NCI-H2227 (cell line): ENCODE results near the gene RASSF9.
A peak's percentile ranks its signal among the peaks of the same experiment; 100 is the strongest.

ENCODE experiments used
- DNase-seq: peaks from one replicate; lab custom pipeline; 2025; ENCODE audit not compliant: unreplicated experiment; lab: John Stamatoyannopoulos, UW

RASSF9 gene

DNA sequence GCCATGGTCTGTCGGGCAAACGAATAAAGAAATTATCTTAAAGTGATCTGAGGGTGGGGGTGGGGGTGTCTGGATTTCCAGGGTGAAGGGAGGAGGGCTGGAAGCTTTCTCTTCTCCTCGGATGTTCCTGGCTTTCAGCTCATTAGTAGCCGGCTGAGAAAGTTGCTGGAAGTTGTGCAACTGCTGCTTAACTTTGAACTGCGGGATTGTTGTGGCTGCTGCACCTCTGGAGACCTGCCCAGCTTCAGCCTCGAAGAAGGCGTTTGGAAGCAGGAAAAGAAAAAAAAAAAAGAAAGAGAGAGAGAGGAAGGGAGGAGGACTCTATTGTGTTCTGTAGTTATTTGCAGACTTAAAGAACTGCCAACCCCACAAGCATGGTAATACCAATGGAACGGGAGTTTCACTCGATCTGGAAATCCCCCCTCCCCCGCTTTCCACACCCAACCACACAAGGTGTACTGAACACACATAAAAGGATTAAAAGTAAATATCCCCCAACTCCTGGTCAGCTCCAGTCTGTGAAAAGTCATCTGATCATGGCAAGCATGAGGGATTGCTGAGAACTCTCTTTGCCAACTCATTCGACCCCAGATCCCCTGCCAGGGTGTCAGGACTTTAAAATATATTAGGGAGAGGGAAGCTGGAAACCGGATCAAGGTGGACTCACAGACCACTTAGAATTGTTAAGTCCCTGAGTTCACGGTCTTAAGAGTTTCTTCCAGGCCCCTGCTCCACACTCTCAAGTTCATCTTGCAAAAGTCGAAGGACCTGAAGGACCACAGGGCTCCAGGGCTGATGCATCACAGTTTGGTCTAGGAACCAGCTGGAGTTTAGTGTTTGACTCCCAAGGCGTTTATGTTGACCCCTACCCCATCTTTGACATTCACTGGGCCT is at the start of gene RASSF9:
Gene RASSF9 (minus strand): TSS at position 213 of the 894 bp plus-strand sequence. CDS start 208 bp downstream, at position 5.
- DNase-seq, result no peak

DNA sequence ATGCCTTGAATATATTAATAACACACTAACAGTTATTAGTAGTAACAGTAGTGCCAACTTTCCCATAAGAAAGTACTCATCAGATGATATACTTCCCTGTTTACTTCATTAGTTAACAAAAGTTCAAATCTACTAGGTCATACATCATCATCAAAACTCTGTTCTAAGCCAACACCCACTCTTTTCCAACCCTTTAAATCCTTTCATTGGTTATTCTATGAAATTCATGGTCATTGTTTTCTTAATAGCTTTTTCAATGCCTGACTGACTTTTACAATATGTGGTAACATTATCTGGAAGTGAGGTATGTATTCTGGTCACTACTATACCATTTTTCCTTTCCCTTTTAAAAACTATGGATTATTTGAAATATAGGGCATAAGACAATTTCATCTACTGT is 47.6 kb upstream of the RASSF9 start:
- DNase-seq, result no peak

DNA sequence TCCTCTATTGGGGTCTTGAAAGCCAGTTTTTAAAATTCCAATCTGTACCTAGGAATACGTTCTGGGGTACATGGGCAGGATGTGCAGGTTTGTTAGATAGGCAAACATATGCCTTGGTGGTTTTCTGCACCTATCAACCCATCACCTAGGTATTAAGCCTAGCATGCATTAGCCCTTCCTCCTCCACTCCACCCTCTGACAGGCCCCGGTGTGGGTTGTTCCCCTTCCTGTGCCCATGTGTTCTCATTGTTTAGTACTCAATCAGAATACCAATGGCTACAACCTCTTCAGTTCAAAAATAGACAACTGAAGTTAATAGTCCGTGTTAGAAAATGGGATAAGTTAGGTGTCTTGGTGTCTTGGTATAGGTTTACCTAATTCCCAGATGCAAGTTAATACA is 41.2 kb upstream of the RASSF9 start:
- DNase-seq, result no peak

DNA sequence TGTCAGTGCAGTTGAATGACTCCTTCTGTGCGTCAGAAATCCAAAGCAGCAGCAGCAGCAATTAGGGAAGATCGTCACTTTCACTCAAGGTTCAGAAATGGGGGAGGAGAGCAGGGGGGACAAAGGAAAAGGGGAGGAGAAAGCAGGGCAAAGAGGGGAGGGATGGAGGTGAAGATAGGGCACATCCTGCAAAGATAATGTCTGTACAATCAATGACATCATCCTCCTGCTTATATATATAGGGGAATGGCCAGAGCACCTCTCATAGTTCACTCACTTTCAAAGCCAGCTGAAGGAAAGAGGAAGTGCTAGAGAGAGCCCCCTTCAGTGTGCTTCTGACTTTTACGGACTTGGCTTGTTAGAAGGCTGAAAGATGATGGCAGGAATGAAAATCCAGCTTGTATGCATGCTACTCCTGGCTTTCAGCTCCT is 37.8 kb upstream of the RASSF9 start, which contains the start of gene NTS:
Gene NTS (plus strand): TSS at position 265 of the 431 bp plus-strand sequence. CDS start 109 bp downstream, at position 374.
- peak; percentile 77 for DNase-seq

DNA sequence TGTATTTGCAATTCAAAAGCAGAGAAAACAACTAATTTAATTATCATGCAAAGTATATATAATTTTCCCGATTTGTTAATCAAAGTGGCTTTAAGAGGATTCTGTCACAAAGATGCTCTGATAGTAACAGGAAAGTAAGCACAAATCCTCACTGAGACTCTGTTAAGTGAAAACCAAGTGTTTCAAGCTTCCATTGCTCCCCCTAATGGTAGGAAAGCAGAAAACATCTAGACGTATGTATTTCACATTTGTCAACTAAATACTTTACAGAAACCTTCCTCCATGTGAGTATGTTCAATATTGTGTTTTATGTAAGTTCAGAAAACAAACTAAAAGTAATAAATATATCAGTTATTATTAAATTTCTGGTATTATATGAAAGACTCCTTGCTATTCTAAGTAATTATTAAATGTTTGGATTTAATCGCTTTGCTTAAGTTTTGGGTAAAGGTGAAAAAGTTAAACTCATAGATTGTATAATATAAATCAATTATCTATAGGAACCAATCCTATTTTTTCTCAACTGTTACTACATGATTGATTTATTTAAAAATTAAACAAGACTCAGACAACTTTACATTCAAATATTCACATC is 36.4 kb upstream of the RASSF9 start:
- peak; percentile 76 for DNase-seq

DNA sequence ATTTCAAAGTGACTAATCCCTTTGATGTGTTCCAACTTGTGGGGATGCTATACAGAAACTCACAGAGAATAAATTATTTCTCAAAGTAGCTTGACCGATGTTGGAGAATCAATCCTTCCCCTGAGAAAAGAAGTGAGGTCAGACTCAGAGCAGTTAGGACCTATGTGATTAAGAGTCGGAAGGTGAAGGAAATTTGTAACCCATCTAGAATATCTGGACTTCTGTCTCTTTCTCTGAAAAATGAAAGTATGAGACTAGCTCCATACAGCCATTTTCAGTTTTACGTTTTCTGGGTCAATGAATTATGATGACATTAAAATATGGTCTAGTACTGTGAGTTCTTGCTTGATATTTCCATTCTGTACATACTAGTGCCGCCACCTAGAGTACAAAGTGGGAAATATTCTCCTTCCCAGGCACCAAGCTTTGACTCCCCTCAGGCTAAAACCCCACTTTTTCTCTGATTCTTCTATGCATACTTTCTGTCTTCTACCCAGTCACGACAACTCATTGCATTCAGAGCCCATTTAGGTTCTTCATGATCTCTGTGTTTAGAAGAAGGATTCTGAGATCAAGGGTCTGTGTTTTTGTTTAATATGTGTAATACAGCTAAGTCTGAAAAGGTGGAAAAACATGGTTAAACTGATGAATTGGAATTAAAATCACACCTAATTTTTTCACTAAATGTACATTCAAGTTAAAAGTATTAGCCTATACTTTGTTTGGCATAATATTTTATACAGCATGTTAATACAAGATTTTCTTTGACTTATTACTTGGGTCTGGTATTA is 31.0 kb upstream of the RASSF9 start:
- peak; percentile 68 for DNase-seq

DNA sequence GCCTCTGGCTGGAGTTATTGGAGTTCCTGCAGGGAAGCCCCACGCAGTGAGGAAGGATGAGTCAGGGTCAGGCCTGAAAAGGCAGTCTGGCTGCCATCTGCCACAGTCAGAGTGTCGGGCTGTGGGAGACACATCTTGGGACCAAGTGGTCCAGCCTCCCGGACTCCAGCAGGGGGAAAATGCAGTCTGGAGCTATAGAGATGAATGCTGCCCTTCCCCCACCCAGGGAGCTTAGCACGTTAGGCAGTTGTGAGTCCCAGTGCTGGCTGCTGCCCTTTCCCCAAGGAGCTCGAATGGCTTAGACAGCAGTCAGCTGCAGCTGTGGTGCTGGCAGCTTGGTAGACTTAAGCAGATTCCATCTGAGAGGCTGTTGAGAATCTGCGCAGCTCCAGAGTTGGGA is 29.7 kb upstream of the RASSF9 start:
- DNase-seq, result peak; percentile 26

DNA sequence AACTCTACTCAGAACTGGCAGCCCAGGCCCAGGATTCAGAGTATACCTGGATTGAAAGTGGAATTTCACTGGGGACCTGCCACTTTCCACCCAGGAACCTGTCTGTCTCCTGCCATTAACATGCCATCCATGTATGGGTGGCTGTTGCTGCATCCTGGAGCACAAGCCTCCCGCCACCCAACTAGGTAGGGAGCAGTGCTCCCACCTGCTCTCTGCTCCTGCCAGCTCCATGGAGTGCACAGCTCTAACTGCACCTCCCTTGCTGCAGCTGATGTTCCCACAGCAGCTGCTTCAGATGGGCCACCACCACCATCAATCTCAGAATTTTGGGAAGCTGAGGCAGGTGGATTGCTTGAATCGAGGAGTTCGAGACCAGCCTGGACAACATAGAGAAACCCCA is 20.8 kb upstream of the RASSF9 start:
- DNase-seq, result no peak

DNA sequence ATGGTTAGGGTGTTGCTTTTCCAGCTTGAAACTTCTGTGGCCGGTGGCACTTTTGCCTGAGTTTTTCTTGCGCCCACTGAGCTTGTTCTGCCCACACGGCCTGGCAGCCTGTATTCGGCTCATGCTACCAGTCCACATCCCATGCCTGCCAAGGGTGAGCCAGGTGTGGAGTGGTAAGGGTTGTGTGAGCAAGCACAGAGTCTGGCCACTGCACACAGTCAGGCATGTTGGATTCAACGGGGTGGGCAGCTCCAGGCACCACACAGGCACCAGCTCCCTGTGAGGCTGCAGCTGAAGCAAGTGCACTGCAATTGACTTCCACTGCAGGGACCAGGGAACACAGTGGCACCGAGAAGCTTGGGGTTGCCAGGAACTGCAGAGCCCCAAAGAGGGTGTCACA is 19.1 kb upstream of the RASSF9 start:
- DNase-seq, result no peak

DNA sequence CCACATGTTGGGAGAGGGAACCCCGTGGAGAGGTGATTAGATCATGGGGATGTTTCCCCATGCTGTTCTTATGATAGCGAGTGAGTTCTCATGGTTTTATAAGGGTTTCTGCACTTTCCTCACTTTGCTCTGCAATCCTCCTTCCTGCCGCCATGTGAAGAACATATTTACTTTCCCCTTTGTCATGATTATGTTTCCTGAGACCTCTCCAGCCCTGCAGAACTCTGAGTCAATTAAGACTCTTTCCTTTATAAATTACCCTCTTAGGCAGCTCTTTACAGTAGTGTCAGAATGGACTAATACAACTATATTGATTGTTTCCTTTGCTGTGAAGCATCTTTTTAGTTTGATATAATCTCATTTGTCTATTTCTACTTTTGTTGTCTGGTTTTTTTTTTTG is 13.1 kb upstream of the RASSF9 start:
- DNase-seq, result no peak

DNA sequence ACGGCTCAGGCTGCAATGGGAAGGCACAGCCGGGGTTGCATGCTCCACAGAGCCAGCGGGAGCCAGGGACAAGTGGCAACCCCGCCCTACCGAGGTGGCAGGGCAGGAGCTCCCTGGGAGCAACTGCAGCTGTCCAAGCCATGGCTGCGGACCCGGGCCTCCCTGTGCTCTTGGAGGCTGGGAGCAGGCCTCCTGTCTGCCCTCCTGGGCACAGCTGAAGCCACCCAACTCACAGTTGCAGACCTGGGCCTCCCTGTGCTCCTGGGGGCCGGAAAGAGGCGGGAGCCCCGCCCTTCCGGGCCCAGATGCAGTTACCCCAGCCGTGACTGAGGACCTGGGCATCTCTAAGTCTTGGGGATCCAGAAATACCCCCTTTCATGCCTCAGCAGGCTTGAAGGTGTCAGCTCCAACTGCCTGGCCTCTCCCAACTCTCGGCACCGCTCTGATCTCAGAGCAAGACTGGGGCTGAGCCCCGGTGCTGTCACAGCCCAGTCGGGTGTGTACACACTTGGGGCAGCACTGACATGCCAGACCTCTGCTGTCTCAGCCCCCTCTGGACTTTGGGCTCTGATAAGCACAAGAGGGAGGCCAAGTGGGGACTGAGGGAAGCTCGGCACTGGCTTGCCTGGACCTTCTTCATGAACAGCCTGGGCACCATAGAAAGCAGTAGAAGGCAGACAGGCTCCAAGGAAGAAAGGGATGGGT is 7.5 kb upstream of the RASSF9 start:
- DNase-seq, result no peak

DNA sequence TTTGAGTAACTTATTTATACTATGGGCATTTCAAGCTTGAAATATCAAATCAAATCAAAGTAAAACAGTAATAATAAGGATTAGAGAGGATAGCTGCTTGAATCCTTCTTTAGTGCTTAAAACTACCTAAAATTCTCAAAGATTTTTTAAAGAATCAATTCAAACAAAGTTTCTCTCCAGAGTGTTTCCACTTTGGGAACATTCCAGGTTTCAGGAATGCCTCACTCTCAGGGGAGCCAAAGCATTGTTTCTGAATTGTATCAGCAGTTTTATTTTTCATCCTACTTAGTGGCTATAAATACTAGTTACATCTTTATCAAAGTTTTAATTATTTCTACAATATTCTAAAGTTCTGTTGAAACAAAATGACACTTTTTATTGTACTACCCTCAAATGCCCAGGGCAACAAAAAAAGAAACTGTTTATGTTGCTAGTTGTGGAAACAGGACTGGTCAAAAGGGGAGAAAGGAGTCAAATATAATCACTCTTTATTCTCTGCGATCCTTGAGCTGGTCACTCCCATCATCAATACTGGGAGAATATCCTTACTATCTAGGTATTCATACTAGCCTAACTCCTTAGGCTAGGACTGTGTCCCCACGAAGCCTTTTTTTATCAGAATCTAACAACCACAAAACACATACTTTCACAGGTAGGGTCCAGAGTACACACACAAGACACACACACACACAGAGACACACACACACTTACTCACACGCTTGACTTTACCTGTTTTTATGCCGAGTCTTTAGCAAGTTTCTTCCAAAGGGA is 598 bp downstream of the RASSF9 start:
- DNase-seq, result no peak

DNA sequence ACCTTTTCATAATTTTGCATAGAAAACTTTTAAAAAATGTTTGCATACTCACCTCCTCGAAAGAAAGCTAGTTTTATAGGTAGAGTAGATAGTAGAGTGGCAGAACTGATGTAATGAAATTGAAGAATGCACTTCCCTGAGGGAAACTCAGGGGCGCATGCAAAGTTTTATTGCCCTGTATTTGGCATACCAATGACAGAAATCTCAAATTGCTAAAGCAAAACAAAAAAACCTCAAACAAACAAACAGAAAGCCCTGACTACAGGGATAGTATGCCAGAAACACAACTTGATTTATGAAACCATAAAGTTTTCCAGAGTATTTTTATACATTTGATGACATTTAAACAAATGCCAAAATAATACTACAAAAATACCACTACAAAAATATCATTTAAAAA is 1.8 kb downstream of the RASSF9 start:
- DNase-seq, result no peak

DNA sequence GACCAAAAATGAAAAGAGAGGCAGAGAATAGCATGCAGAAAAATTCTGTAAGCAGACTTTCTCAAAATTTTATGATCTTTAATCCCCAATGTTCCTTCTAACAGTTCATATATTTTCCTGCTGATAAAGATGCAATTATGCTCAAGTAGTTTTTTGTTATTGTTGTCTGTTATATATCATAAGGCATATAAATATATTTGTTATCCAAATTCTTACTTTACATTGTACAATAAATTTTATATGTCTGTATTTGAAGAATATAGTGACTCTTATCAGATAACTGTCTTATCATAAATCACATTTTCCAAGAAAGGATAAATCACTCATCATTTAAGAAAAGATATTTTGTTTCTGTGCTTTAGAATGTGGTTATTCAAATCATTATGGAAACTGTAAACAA is 2.6 kb downstream of the RASSF9 start:
- no peak for DNase-seq

DNA sequence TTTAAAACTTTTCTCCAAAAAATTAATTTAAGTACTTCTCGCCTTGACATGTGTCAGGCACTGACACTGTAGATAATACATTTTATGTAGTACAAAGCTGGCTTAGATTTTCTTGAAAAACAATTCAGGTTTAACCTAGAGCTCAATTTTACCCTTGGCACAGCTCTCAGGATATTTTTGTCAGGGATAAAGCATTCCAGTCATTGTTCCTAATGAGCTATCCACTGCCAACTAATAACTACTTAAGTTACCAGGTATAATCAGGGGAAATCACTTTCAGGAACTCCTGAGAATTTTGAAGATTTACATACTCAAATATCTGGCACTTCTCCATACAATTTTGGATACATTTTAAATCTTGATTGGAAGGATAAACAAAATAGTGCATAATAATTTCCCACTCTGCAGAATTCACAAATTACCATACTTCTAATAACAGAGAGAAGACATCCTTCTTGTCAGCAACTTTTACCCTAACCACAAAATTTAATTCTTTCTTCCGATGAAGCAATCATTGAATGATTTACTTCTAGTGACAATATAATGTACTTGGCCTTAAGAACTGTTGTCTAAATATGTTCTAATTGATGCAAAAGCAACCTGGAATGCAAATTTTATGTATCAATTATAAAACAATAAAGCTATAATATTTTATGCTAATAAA is 4.8 kb downstream of the RASSF9 start:
- no peak for DNase-seq

DNA sequence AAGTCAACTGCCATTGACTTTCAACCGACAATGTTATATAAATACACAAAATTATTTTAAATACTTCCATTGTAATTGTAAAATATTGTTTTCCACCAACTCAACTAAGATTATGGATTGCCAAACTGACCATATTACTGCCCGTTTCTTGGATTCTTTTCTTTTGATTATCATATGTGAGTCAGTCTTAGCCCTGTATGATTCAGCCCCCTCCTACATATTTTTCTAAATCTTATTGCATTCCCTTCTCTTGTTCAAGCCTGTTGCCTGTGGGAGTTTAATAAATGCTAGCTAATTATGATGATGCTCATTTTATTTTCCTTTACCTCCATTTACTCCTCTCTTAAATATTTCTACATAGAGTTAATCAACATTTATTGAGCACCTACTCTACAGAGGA is 6.8 kb downstream of the RASSF9 start:
- no peak for DNase-seq

DNA sequence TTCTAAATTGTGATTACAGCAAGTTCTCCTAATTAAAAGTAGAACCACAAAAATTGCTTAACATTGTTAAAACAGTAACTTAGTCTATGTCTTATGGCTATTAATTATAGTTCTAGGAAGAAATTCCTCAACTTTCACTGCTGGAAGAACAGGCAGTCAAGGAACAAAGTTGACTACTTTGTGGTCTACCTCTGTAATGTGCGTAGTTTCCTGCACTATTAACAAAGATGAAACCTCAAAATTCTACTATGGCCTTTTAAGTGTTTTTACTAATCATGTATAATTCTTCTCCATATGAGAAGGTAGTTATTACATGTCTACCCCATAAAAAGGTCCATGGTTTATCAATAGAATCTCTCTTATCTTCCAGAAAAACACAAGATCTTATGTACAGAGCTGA is 7.6 kb downstream of the RASSF9 start:
- no peak for DNase-seq

DNA sequence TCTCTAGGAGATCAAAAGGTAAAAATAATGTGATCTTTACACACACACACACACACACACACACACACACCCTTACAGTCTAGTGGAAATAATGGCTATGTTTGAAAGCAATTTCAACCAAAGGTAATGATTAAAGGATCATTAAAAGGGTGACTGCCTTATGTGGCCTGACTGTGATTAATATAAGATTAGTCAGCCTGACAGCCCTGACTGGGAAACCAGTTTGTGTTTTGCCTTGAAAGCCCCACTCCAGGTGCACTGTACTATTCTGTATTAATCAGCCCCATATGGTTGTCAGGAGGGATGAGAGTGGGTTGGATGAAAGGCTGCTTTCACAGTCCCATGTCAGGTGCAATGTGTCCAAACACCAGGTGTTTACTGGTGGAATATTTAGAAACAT is 10.5 kb downstream of the RASSF9 start:
- DNase-seq, result peak; percentile 76

DNA sequence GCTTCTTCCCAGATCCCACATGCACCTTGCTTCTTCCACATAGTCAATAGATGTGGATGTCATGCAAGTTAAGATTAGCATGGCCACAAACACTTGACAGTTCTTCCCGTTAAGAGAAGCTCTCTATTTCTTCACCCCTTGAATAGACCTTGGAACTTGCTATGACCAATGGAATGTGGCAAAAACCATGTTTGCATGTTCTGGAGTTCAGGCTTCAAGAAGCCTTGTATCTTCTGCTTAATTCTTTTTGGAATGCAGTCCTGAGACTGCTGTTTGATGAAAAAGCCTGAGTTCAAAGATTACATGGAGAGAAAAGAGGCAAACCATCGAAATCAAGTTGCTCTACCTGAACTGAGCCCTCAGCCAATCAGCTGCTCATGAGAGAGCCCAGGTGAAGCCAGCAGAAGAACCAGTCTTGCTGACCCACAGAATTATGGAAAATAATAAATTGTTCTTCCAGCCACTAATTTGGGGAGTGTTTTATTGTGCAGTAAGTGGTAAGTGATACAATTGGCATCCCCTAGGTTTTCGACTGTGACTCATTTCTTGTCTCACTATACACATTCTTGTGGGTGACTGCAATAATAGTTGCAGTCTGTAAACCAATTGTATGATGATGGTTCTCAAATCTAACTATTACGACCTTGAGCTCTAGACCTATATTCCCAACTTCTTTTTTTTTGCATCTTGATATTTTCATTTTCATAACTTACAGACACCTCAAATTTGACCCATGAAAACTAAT is 12.6 kb downstream of the RASSF9 start:
- no peak for DNase-seq
